PC-9 (cell line): ENCODE measurements around the gene RNF146. TPM values are rescaled to one million over a fixed set of nuclear protein-coding genes. Genes with fewer than 3 reads are reported as not detected.
A peak's percentile ranks its signal among the peaks of the same experiment; 100 is the strongest.

Source experiments
- BruUV-seq: library from RNA; stranded (reverse); fragments of 400-500 nt; replicated peaks from 2 replicates; lab custom pipeline; 2021; lab: Mats Ljungman, UMichigan
- CTCF ChIA-PET: fragments of 300-600 bp; sonication (Branson Sonifier 250); formaldehyde crosslinking; loops from one replicate; lab custom pipeline; 2022; ENCODE audit warnings: antibody characterized with exemption; lab: Charles Lee
- POLR2A ChIA-PET: fragments of 300-600 bp; sonication (Branson Sonifier 250); formaldehyde crosslinking; loops from one replicate; lab custom pipeline; 2022; ENCODE audit warnings: antibody characterized with exemption; ENCODE audit not compliant: unreplicated experiment; lab: Charles Lee
- DNase-seq, 2 experiments: peaks; one replicate each; pipeline versions ENCODE4 v3.0.0 to v3.0.0-alpha.2; 2015 to 2022; ENCODE audit warnings: mixed read lengths in 1 of 2
- H2AFZ ChIP-seq: fragments of 200-600 bp; sonication (generic); 2 replicates; pipeline ENCODE4 v1.8.1; 2017; ENCODE audit warnings: antibody characterized with exemption
- H3F3A ChIP-seq: fragments of 200-600 bp; sonication (generic); 2 replicates; pipeline ENCODE4 v1.8.1; 2017; ENCODE audit warnings: antibody characterized with exemption, mild to moderate bottlenecking, low read depth; ENCODE audit not compliant: insufficient read depth
- H3K27ac ChIP-seq: fragments of 200-600 bp; sonication (generic); 2 replicates; pipeline ENCODE4 v1.6.1; 2016; ENCODE audit warnings: mixed run types
- H3K27me3 ChIP-seq: fragments of 200-600 bp; sonication (generic); 2 replicates; pipeline ENCODE4 v1.6.1; 2016; ENCODE audit warnings: low read depth, mixed run types; ENCODE audit not compliant: insufficient read depth
- H3K36me3 ChIP-seq: fragments of 200-600 bp; sonication (generic); 2 replicates; pipeline ENCODE4 v1.6.1; 2016; ENCODE audit warnings: low read depth, mixed run types
- H3K4me1 ChIP-seq: fragments of 200-600 bp; sonication (generic); replicated peaks from 2 replicates; pipeline ENCODE4 v1.6.1; 2016; ENCODE audit warnings: mixed run types; ENCODE audit not compliant: insufficient read depth
- H3K4me2 ChIP-seq: fragments of 200-600 bp; sonication (generic); 2 replicates; pipeline ENCODE4 v1.6.1; 2017; ENCODE audit warnings: mixed run types
- H3K4me3 ChIP-seq: fragments of 200-600 bp; sonication (generic); 2 replicates; pipeline ENCODE4 v1.6.1; 2016; ENCODE audit warnings: mixed run types
- H3K79me2 ChIP-seq: fragments of 200-600 bp; sonication (generic); 2 replicates; pipeline ENCODE4 v1.6.1; 2017; ENCODE audit warnings: low read depth, mixed run types
- H3K9me2 ChIP-seq: fragments of 200-600 bp; sonication (generic); 2 replicates; pipeline ENCODE4 v1.8.1; 2017; ENCODE audit warnings: mild to moderate bottlenecking; ENCODE audit not compliant: insufficient read depth
- H3K9me3 ChIP-seq: fragments of 200-600 bp; sonication (generic); 2 replicates; pipeline ENCODE4 v1.8.1; 2016; ENCODE audit warnings: low read depth; ENCODE audit not compliant: insufficient read depth
- H4K20me1 ChIP-seq: fragments of 200-600 bp; sonication (generic); 2 replicates; pipeline ENCODE4 v1.8.1; 2017; ENCODE audit not compliant: insufficient read depth
- EZH2 ChIP-seq: fragments of 200-600 bp; sonication (generic); IDR thresholded peaks from 2 replicates; pipeline ENCODE4 v1.8.0; 2017; ENCODE audit warnings: antibody characterized with exemption, low read depth
- intact Hi-C: fragments of 100-400 bp; cut with micrococcal nuclease; formaldehyde crosslinking; loops from one replicate; pipeline ENCODE4 v1.10.0; 2022; ENCODE audit not compliant: unreplicated experiment
- total RNA-seq: library from RNA; stranded (reverse); gene quantifications from 2 replicates; pipeline ENCODE4 v1.2.3, GENCODE V29; 2021
- TF ChIP-seq, protein P1 (sequence below): fragments of 200-600 bp; sonication (generic); conservative IDR thresholded peaks from 2 replicates; pipeline ENCODE4 v1.6.1; 2017; ENCODE audit warnings: mixed run types, antibody characterized with exemption, mild to moderate bottlenecking, moderate library complexity

Gene RNF146
- total RNA-seq, 1 experiment from 2014 or later = 28.6 TPM

DNA sequence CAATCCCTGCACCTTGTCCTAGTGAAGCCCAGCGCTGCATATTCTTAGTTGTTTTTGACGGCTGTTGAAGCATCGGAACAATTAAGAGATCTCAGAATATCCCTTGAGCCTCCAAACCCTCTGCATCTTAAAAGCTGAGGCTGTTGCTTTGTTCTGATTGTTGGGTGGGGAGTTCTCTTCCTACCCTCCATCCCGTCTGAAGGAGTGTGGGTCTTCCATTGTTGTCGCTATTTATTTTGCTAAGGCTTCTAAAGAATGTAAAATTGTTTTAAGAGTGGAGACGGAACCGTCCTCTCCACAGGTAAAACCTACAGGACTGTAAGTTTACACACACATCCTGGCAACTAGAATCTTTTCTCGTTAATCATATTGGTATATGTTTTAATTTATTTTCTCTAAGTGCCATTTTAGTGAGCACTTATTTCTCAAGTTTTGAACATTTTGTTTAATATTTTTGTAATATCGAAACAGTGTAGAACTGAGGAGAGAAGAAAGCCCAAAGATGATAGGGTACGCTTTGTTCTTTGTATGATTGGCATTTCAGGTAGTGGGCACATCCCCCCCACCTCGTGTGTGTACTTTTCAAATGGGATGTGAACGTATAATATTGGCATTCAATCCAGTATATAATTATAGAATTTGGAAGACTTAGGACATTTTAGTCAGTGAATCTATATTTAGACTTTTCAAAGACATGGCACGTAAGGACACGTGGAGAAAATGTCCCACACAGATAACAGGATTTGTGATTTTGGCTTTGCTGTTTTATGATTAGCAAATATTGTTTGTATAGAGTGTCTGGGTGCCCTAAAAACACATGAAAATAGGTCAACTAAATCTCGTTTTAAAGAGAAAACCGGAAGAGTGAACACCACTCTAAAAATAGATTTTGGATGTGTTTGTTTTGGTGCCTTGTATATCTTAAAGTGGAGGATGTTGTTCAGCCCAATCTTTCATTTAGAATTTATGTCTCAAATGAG, 1.3 kb downstream of the RNF146 start:
- no peaks in the 10 kb centered on the region for H3K9me2 ChIP-seq
- peak overlapping the region; percentile 85 for H3K27ac ChIP-seq
- peaks cover 13% of the 10 kb centered on the region for H4K20me1 ChIP-seq
- TF ChIP-seq, protein P1, sequence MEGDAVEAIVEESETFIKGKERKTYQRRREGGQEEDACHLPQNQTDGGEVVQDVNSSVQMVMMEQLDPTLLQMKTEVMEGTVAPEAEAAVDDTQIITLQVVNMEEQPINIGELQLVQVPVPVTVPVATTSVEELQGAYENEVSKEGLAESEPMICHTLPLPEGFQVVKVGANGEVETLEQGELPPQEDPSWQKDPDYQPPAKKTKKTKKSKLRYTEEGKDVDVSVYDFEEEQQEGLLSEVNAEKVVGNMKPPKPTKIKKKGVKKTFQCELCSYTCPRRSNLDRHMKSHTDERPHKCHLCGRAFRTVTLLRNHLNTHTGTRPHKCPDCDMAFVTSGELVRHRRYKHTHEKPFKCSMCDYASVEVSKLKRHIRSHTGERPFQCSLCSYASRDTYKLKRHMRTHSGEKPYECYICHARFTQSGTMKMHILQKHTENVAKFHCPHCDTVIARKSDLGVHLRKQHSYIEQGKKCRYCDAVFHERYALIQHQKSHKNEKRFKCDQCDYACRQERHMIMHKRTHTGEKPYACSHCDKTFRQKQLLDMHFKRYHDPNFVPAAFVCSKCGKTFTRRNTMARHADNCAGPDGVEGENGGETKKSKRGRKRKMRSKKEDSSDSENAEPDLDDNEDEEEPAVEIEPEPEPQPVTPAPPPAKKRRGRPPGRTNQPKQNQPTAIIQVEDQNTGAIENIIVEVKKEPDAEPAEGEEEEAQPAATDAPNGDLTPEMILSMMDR = no peak
- TF ChIP-seq EZH2 = no peak
- TSS peak; percentile 53 for BruUV-seq
- H2AFZ ChIP-seq = peak overlapping the region; percentile 91
- ChIA-PET POLR2A (no interaction called here), CTCF (no interaction called here)
- H3K4me3 ChIP-seq = peak overlapping the region; percentile 65
- intact Hi-C loops = loop anchor here (1.0 to 10.0 kb wide), 2 partner anchors 75 to 1483 kb away; partner anchors contain the start of gene ECHDC1
- H3K36me3 ChIP-seq = peaks cover 12% of the 10 kb centered on the region
- peak overlapping the region; percentile 92 for H3K4me2 ChIP-seq
- no peaks in the 10 kb centered on the region for H3K9me3 ChIP-seq
- no peak for DNase-seq
- H3F3A ChIP-seq = peaks cover 7% of the 10 kb centered on the region; the same call in 1 of the 2 replicates
- H3K79me2 ChIP-seq = peaks cover 62% of the 10 kb centered on the region
- H3K4me1 ChIP-seq = peaks cover 30% of the 10 kb centered on the region
- H3K27me3 ChIP-seq = no peaks in the 10 kb centered on the region

- Histone ChIP-seq H3K36me3 (peaks cover 12% of the 10 kb centered on the region), H2AFZ (no peak overlapping the region), H3K9me3 (no peaks in the 10 kb centered on the region), H3F3A (no peaks in the 10 kb centered on the region; the same call in 1 of the 2 replicates), H4K20me1 (peaks cover 14% of the 10 kb centered on the region), H3K27me3 (no peaks in the 10 kb centered on the region), H3K4me2 (no peak overlapping the region), H3K4me3 (no peak overlapping the region), H3K9me2 (no peaks in the 10 kb centered on the region), H3K27ac (no peak overlapping the region), H3K79me2 (peaks cover 81% of the 10 kb centered on the region), H3K4me1 (peaks cover 23% of the 10 kb centered on the region)
- TF ChIP-seq, protein P1 = no peak
- no peak for TF ChIP-seq EZH2
- ChIA-PET CTCF (no interaction called here), POLR2A (no interaction called here)
- no peak for DNase-seq
- intact Hi-C loops = no loop called here
- no TSS peak for BruUV-seq
Observed at GRCh38 chr6:127272576-127272975, 5.9 kb downstream of the RNF146 start.

DNA sequence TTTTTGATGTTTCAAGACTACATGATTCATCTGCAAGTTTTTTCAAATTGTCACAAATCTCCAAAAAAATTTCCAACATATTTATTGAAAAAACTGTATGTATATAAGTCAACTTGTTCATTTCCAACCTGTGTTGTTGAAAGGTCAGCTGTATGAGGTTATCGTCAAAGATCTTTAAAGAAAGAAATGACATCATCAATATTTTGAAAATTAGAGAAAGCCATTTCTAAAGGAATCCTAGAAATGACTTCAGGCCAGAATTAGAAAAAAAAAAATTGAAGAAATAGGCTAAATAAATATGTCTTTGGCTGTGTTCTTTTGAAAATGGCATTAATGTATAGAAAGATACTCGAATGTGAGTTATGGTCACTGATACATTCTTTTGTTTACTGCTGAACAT, 6.8 kb downstream of the RNF146 start:
- no peak overlapping the region for H3K27ac ChIP-seq
- H4K20me1 ChIP-seq = peaks cover 15% of the 10 kb centered on the region
- H3K79me2 ChIP-seq = peaks cover 74% of the 10 kb centered on the region
- no peak overlapping the region for H3K4me2 ChIP-seq
- H3F3A ChIP-seq = no peaks in the 10 kb centered on the region; the same call in 1 of the 2 replicates
- ChIA-PET CTCF (no interaction called here), POLR2A (no interaction called here)
- peaks cover 12% of the 10 kb centered on the region for H3K36me3 ChIP-seq
- H3K4me3 ChIP-seq = no peak overlapping the region
- DNase-seq = no peak
- H2AFZ ChIP-seq = no peak overlapping the region
- peaks cover 20% of the 10 kb centered on the region for H3K4me1 ChIP-seq
- BruUV-seq = no TSS peak
- intact Hi-C loops = no loop called here
- H3K9me2 ChIP-seq = no peaks in the 10 kb centered on the region
- no peaks in the 10 kb centered on the region for H3K27me3 ChIP-seq
- no peak for TF ChIP-seq EZH2
- H3K9me3 ChIP-seq = no peaks in the 10 kb centered on the region
